K562 (cell line): ENCODE data around the gene PTRHD1.

Experiments
- MAFK ChIP-seq: IDR thresholded peaks from 2 replicates; pipeline ENCODE4 v1.6.1; 2011; ENCODE audit warnings: low read length, improper control_type of control experiment
- SMAD4 ChIP-seq: fragments of 250-450 bp; sonication (Bioruptor Pico); conservative IDR thresholded peaks from 2 replicates; pipeline ENCODE4 v1.8.0; 2021; ENCODE audit warnings: inconsistent platforms, mild to moderate bottlenecking, moderate library complexity
- ZNF217 ChIP-seq: sonication (generic); formaldehyde crosslinking; IDR thresholded peaks from 2 replicates; pipeline ENCODE4 v1.8.0; 2022; ENCODE audit warnings: mild to moderate bottlenecking, missing genetic modification reagents

GRCh38 chr2:24821433-24821891 is 28.3 kb upstream of the PTRHD1 start:
- no peak for TF ChIP-seq SMAD4 (CRISPR knock-in tag)
- no peak for TF ChIP-seq MAFK
- TF ChIP-seq ZNF217 (CRISPR knock-in tag) = no peak
